BLaER1 treated with 17β-estradiol and CSF1 and Interleukin-3, amounts not matched to agents 10 nM and 100 nM (cell line): ENCODE measurements around the gene LRRC14B.

Experiments used
- H3K27ac ChIP-seq, 11 experiments: shearing (Covaris generic); formaldehyde crosslinking; 2 replicates each; pipeline ENCODE4 v1.8.1; 2022
- H3K27me3 ChIP-seq, 11 experiments: shearing (Covaris generic); formaldehyde crosslinking; 2 replicates each; pipeline ENCODE4 v1.8.1; 2022
- H3K36me3 ChIP-seq, 11 experiments: shearing (Covaris generic); formaldehyde crosslinking; 2 replicates each; pipeline ENCODE4 v1.8.1; 2022
- H3K4me1 ChIP-seq, 10 experiments: shearing (Covaris generic); formaldehyde crosslinking; 2 replicates each; pipeline ENCODE4 v1.8.1; 2022
- H3K4me2 ChIP-seq, 11 experiments: shearing (Covaris generic); formaldehyde crosslinking; 2 replicates each; pipeline ENCODE4 v1.8.1; 2022
- H3K4me3 ChIP-seq, 10 experiments: shearing (Covaris generic); formaldehyde crosslinking; 2 replicates each; pipeline ENCODE4 v1.8.1; 2022
- H3K9ac ChIP-seq, 11 experiments: shearing (Covaris generic); formaldehyde crosslinking; 2 replicates each; pipeline ENCODE4 v1.8.1; 2022
- H3K9me3 ChIP-seq, 11 experiments: shearing (Covaris generic); formaldehyde crosslinking; replicated peaks in 1 of 11; 2 replicates each; pipeline ENCODE4 v1.8.1; 2022
- H4K20me1 ChIP-seq, 11 experiments: shearing (Covaris generic); formaldehyde crosslinking; 2 replicates each; pipeline ENCODE4 v1.8.1; 2022
- Cebpa-rat ChIP-seq, 11 experiments: shearing (Covaris generic); IDR thresholded peaks; 2 replicates each; pipeline ENCODE4 v1.8.1; 2022

Gene LRRC14B

DNA sequence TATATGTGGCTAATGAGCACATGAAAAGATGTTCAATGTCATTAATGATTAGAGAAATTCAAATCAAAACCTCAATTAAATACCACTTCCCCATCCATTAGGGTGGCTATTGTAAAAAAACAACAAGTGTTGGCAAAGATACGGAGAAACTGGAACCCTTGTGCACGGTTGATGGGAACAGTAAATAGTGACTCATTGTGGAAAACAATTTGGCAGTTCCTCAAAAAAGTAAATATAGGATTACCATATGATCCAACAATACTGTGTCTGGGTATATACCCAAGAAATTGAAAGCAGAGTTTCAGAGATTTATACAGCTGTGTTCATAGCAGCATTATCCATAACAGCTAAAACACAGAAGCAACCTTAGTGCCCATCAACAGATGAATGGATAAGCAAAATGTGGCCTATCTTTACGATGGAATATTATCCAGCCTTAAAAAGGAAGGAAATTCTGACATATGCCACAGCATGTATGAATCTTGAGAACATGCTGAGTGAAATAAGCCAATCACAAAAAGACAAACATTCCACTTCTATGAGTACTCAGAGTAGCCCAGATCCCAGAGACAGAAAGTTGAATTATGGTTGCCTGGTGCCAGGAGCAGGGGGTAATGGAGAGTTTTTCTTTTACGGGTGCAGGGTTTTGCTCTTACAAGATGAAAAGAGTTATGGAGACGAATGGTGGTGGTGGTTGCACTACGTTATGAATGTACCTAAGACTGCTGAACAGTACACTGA is 41.4 kb upstream of the LRRC14B start:
- TF ChIP-seq Cebpa-rat (IDR thresholded peaks at IDR 0.05), result no peak
- Histone ChIP-seq H3K27me3 (peaks cover 0 to 33% (median 0%) of the 10 kb centered on the region in 11 experiments; a peak in 4 of 22 replicates), H3K9ac (no peak overlapping the region), H3K4me1 (peaks cover 41 to 58% (median 49%) of the 10 kb centered on the region in 10 experiments), H3K9me3 (peaks cover 39 to 47% (median 45%) of the 10 kb centered on the region in 11 experiments), H4K20me1 (peaks cover 0 to 8% (median 0%) of the 10 kb centered on the region in 11 experiments; a peak in 5 of 22 replicates), H3K27ac (no peak overlapping the region; a peak in 1 of 22 replicates), H3K4me3 (no peak overlapping the region), H3K36me3 (peaks cover 4 to 67% (median 46%) of the 10 kb centered on the region in 11 experiments; a peak in 20 of 22 replicates), H3K4me2 (peak overlapping the region in 3 of 11 experiments; percentile 18 to 67 (median 45); a peak in 5 of 22 replicates)

DNA sequence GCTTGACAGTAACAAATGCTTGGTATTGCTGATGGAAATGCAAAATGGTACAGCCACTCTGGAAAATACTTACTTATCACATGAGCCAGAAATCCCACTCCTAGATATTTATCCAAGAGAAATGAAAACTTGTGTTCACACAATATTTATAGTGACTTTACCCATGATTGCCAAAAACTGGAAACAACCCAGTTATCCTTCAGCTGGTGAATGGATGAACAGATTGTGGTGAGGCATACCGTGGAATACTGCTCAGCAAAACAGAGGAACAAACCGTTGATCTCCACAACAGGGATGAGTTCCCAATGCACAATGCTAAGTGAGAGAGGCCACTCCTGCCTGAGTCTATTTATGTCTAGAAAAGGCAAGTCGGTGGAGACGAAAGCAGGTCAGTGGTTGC is 40.5 kb upstream of the LRRC14B start:
- TF ChIP-seq Cebpa-rat (IDR thresholded peaks at IDR 0.05), result no peak
- no peak overlapping the region for H3K9ac ChIP-seq
- H4K20me1 ChIP-seq, result peaks cover 0 to 15% (median 0%) of the 10 kb centered on the region in 11 experiments; a peak in 6 of 22 replicates
- peaks cover 50 to 66% (median 58%) of the 10 kb centered on the region in 10 experiments for H3K4me1 ChIP-seq
- H3K27ac ChIP-seq, result no peak overlapping the region
- peaks cover 31 to 39% (median 36%) of the 10 kb centered on the region in 11 experiments for H3K9me3 ChIP-seq
- H3K4me3 ChIP-seq, result no peak overlapping the region
- H3K36me3 ChIP-seq, result peaks cover 4 to 62% (median 37%) of the 10 kb centered on the region in 11 experiments; a peak in 19 of 22 replicates
- peaks cover 0 to 35% (median 0%) of the 10 kb centered on the region in 11 experiments; a peak in 5 of 22 replicates for H3K27me3 ChIP-seq
- peak overlapping the region in 5 of 11 experiments; percentile 4 to 94 (median 92); a peak in 7 of 22 replicates for H3K4me2 ChIP-seq

DNA sequence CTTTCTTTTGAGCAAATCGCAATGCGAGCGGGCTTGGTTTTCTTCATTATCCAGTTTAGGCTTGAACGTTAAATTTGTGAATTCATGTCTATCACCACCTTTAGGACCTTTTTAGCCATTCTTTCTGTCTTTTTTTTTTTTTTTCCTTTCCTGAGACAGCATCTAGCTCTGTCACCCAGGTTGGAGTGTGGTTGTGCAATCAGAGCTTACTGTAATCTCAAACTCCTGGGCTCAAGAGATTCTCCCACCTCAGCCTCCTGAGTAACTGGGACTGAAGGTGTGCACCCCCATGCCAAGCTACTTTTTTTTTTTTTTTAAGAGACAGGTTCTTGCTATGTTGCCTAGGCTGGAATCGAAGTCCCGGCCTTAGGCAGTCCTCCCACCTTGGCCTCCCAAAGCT is 39.2 kb upstream of the LRRC14B start:
- H3K9me3 ChIP-seq, result peaks cover 19 to 25% (median 23%) of the 10 kb centered on the region in 11 experiments
- H3K27me3 ChIP-seq, result peaks cover 0 to 49% (median 0%) of the 10 kb centered on the region in 11 experiments; a peak in 5 of 22 replicates
- H4K20me1 ChIP-seq, result peaks cover 0 to 27% (median 6%) of the 10 kb centered on the region in 11 experiments; a peak in 8 of 22 replicates
- H3K27ac ChIP-seq, result no peak overlapping the region
- H3K4me2 ChIP-seq, result peak overlapping the region; percentile 4 to 94 (median 87); a peak in 21 of 22 replicates
- H3K36me3 ChIP-seq, result peaks cover under 1 to 62% (median 33%) of the 10 kb centered on the region in 11 experiments; a peak in 19 of 22 replicates
- H3K4me1 ChIP-seq, result peaks cover 63 to 77% (median 69%) of the 10 kb centered on the region in 10 experiments
- peak in 2 of 11 experiments; percentile 42 to 65; a peak in 3 of 22 replicates for TF ChIP-seq Cebpa-rat (IDR thresholded peaks at IDR 0.05)
- no peak overlapping the region for H3K4me3 ChIP-seq
- H3K9ac ChIP-seq, result no peak overlapping the region

DNA sequence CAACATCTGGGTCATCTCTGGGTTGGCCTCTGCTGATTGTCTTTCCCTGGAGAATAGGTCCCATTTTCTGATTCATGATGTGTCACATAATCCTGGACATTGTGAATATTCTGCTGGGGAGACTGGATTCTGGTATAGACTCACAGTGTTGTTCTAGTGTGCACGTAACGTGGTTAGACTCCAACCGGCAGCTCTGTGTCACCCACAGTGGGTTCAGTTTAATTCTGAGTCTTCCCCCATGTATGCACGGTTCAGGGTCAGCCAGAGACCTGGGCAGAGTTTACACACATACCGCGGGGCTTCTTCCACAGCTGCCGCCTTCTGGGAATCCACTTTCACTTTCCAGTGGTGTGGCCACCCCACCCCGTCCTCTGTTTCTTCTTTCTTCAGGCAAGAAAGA is 38.0 kb upstream of the LRRC14B start:
- H3K4me3 ChIP-seq, result no peak overlapping the region
- H3K9me3 ChIP-seq, result peaks cover 8 to 14% (median 11%) of the 10 kb centered on the region in 11 experiments; a peak in 21 of 22 replicates
- peak overlapping the region in 1 of 11 experiments; percentile 18; a peak in 1 of 22 replicates for H3K27ac ChIP-seq
- H3K4me1 ChIP-seq, result peaks cover 63 to 85% (median 80%) of the 10 kb centered on the region in 10 experiments
- peaks cover 0 to 36% (median 6%) of the 10 kb centered on the region in 11 experiments; a peak in 9 of 22 replicates for H4K20me1 ChIP-seq
- H3K27me3 ChIP-seq, result peaks cover 0 to 58% (median 0%) of the 10 kb centered on the region in 11 experiments; a peak in 5 of 22 replicates
- peaks cover 0 to 59% (median 21%) of the 10 kb centered on the region in 11 experiments; a peak in 14 of 22 replicates for H3K36me3 ChIP-seq
- H3K9ac ChIP-seq, result no peak overlapping the region; a peak in 1 of 22 replicates
- no peak for TF ChIP-seq Cebpa-rat (IDR thresholded peaks at IDR 0.05)
- peak overlapping the region; percentile 74 to 94 (median 87) for H3K4me2 ChIP-seq

DNA sequence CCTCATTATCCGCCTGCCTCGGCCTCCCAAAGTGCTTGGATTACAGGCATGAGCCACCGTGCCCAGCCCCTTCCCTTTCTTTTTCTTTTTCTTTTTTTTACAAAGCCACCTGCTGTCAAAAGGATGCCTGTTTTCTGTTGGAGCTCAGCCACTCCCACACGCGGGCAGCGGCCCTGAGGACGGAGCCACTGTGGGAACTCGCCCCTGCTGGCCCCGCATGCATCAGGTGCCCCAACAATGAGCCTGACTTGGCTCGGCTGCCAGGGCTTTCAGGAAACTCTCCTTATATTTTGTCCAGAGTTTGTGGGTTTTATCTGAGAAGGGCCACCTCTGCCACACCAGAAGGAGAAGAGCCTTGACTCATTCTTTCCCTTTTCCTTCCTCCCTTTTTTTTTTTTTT is 37.1 kb upstream of the LRRC14B start:
- Histone ChIP-seq H3K4me3 (0 out of 20 replicates have a peak overlapping the region, but pooled peaks of 3 of the 10 experiments have one; percentile 1 to 44 (median 11)), H4K20me1 (peaks cover 0 to 46% (median 10%) of the 10 kb centered on the region in 11 experiments; a peak in 12 of 22 replicates), H3K27ac (peak overlapping the region in 6 of 11 experiments; percentile 28 to 40 (median 34); a peak in 11 of 22 replicates), H3K9ac (peak overlapping the region in 4 of 11 experiments; percentile 1 to 61 (median 16); a peak in 5 of 22 replicates), H3K36me3 (peaks cover 0 to 50% (median 14%) of the 10 kb centered on the region in 11 experiments; a peak in 13 of 22 replicates), H3K4me2 (peak overlapping the region; percentile 74 to 94 (median 87)), H3K9me3 (peaks cover 0 to 4% (median 2%) of the 10 kb centered on the region in 11 experiments; a peak in 11 of 22 replicates), H3K27me3 (peaks cover 0 to 58% (median 0%) of the 10 kb centered on the region in 11 experiments; a peak in 5 of 22 replicates), H3K4me1 (peaks cover 71 to 95% (median 90%) of the 10 kb centered on the region in 10 experiments)
- no peak for TF ChIP-seq Cebpa-rat (IDR thresholded peaks at IDR 0.05)

DNA sequence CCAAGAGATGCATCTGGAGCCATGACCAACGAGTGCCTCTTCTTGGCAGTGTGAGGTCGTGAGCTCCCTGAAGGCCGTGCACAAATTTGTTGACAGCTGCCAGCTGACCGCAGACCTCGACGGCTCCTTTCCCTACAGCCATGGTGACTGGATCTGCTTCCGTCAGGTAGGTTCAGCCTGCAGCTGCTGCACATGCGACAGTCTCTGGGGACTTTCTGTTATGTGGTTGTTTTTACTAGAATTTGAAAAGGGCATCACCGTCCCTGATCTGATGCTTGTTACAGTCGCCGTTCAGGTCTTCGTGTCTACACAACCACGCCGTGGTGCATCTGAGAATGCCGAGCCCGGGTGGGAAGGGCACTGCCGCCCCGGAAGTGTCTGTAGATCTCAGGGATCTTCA is 36.5 kb upstream of the LRRC14B start:
- H3K4me1 ChIP-seq, result peaks cover 71 to 100% (median 93%) of the 10 kb centered on the region in 10 experiments
- peak overlapping the region in 5 of 10 experiments; percentile 1 to 44 (median 16); a peak in 5 of 20 replicates for H3K4me3 ChIP-seq
- H3K27ac ChIP-seq, result peak overlapping the region in 7 of 11 experiments; percentile 15 to 52 (median 40); a peak in 12 of 22 replicates
- peaks cover 0 to 58% (median 0%) of the 10 kb centered on the region in 11 experiments; a peak in 5 of 22 replicates for H3K27me3 ChIP-seq
- peaks cover 0 to 51% (median 16%) of the 10 kb centered on the region in 11 experiments; a peak in 13 of 22 replicates for H4K20me1 ChIP-seq
- peak overlapping the region; percentile 74 to 94 (median 87) for H3K4me2 ChIP-seq
- no peaks in the 10 kb centered on the region for H3K9me3 ChIP-seq
- TF ChIP-seq Cebpa-rat (IDR thresholded peaks at IDR 0.05), result no peak
- peak overlapping the region in 4 of 11 experiments; percentile 15 to 61 (median 45); a peak in 6 of 22 replicates for H3K9ac ChIP-seq
- peaks cover 0 to 45% (median 13%) of the 10 kb centered on the region in 11 experiments; a peak in 11 of 22 replicates for H3K36me3 ChIP-seq

DNA sequence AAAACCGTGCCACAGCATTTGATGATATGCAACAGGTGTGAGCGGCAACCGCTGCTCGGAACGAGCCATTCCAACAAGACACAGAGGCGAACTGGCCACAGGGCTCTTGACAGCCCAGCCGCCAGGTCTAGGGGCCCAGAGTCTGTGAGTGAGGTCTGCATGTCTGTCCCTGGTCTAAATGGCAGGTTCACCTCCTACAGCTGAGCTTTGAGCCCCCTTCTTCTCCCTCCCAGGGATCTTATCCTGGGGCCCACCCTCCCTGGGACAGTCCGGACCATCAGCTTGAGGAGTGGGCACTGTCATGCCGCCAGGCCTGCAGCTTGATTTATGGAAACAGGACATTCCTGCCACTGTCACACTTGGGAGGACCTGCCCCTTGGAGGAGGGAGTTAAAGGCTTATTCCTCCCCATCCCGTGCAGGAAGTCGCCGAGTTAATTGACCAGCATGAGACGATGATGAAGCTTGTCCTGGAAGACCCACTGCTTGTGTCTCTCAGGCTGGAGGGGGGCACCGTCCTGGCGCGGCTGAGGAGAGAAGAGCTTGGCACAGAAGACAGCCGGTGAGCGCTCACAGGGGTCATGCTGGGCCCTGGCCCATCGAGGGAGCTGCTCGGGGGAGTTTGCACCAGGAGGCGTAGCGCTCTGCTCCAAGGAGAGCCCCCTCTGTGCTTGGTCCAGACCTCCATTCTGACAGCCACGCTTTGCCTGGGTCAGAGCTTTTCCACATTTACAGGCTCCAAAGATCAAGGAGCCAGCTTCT is 35.5 kb upstream of the LRRC14B start:
- peaks cover 0 to 44% (median 13%) of the 10 kb centered on the region in 11 experiments; a peak in 11 of 22 replicates for H3K36me3 ChIP-seq
- H3K27ac ChIP-seq, result peak overlapping the region in 4 of 11 experiments; percentile 40 to 52 (median 44); a peak in 5 of 22 replicates

More for the DNA sequence above, 35.5 kb upstream of the LRRC14B start:
- H4K20me1 ChIP-seq, result peaks cover 0 to 53% (median 17%) of the 10 kb centered on the region in 11 experiments; a peak in 13 of 22 replicates
- peaks cover 0 to 65% (median 0%) of the 10 kb centered on the region in 11 experiments; a peak in 5 of 22 replicates for H3K27me3 ChIP-seq
- TF ChIP-seq Cebpa-rat (IDR thresholded peaks at IDR 0.05), result no peak
- peak overlapping the region; percentile 74 to 94 (median 87) for H3K4me2 ChIP-seq
- H3K9me3 ChIP-seq, result no peaks in the 10 kb centered on the region
- H3K4me1 ChIP-seq, result peaks cover 67 to 100% (median 97%) of the 10 kb centered on the region in 10 experiments
- peak overlapping the region in 4 of 11 experiments; percentile 15 to 61 (median 45); a peak in 3 of 22 replicates for H3K9ac ChIP-seq
- peak overlapping the region in 2 of 10 experiments; percentile 34 to 44; a peak in 5 of 20 replicates for H3K4me3 ChIP-seq
